Adipocyte (in vitro differentiated cells): ENCODE results near the gene CSF3.

Source experiments
- DNase-seq: peaks from one replicate; pipeline ENCODE4 v3.0.0-alpha.2; 2015; ENCODE audit warnings: low read depth
- H3K27me3 ChIP-seq: replicated peaks from 2 replicates; pipeline ENCODE4 v1.7.0; 2013; ENCODE audit warnings: mild to moderate bottlenecking, low read length, moderate library complexity; ENCODE audit not compliant: control insufficient read depth, insufficient read depth
- H3K36me3 ChIP-seq: 2 replicates; pipeline ENCODE4 v1.7.0; 2013; ENCODE audit warnings: low read length, mild to moderate bottlenecking, moderate library complexity; ENCODE audit not compliant: control insufficient read depth, insufficient read depth, severe bottlenecking
- H3K4me1 ChIP-seq: 2 replicates; pipeline ENCODE4 v1.7.0; 2013; ENCODE audit warnings: mild to moderate bottlenecking, low read length, moderate library complexity; ENCODE audit not compliant: control insufficient read depth, insufficient read depth
- H3K4me3 ChIP-seq: 2 replicates; pipeline ENCODE4 v1.7.0; 2013; ENCODE audit warnings: mild to moderate bottlenecking, low read length, moderate library complexity
- H3K9ac ChIP-seq: 2 replicates; pipeline ENCODE4 v1.7.0; 2013; ENCODE audit warnings: mild to moderate bottlenecking, low read length, moderate library complexity
- H3K9me3 ChIP-seq: 2 replicates; pipeline ENCODE4 v1.7.0; 2013; ENCODE audit warnings: mild to moderate bottlenecking, low read length, moderate library complexity; ENCODE audit not compliant: control insufficient read depth

CSF3 gene

GRCh38 chr17:40056379-40057015, 41.3 kb downstream of the CSF3 start:
- H3K9me3 ChIP-seq: no peaks in the 10 kb centered on the region
- H3K36me3 ChIP-seq: peaks cover 12% of the 10 kb centered on the region
- DNase-seq: no peak
- no peak overlapping the region for H3K9ac ChIP-seq
- no peak overlapping the region for H3K4me3 ChIP-seq
- no peaks in the 10 kb centered on the region for H3K27me3 ChIP-seq
- peaks cover 14% of the 10 kb centered on the region for H3K4me1 ChIP-seq

- H3K4me3 ChIP-seq: peak overlapping the region; percentile 58
- no peaks in the 10 kb centered on the region for H3K36me3 ChIP-seq
- H3K27me3 ChIP-seq: no peaks in the 10 kb centered on the region
- peaks cover 16% of the 10 kb centered on the region for H3K4me1 ChIP-seq
- H3K9me3 ChIP-seq: no peaks in the 10 kb centered on the region
- H3K9ac ChIP-seq: peak overlapping the region; percentile 54
- DNase-seq: peak; percentile 45
Observed at GRCh38 chr17:40058186-40058784, 43.0 kb downstream of the CSF3 start.

GRCh38 chr17:40058865-40059264, 43.6 kb downstream of the CSF3 start:
- peak overlapping the region; percentile 58 for H3K4me3 ChIP-seq
- H3K9ac ChIP-seq: peak overlapping the region; percentile 54
- no peaks in the 10 kb centered on the region for H3K27me3 ChIP-seq
- H3K36me3 ChIP-seq: no peaks in the 10 kb centered on the region
- H3K9me3 ChIP-seq: no peaks in the 10 kb centered on the region
- H3K4me1 ChIP-seq: peaks cover 14% of the 10 kb centered on the region
- no peak for DNase-seq

- H3K4me1 ChIP-seq: peaks cover 21% of the 10 kb centered on the region
- DNase-seq: no peak
- H3K9ac ChIP-seq: no peak overlapping the region
- no peaks in the 10 kb centered on the region for H3K27me3 ChIP-seq
- no peaks in the 10 kb centered on the region for H3K36me3 ChIP-seq
- no peak overlapping the region for H3K4me3 ChIP-seq
- H3K9me3 ChIP-seq: no peaks in the 10 kb centered on the region
Observed at GRCh38 chr17:40059729-40060475, 44.7 kb downstream of the CSF3 start.

- H3K4me1 ChIP-seq: peaks cover 30% of the 10 kb centered on the region
- no peak overlapping the region for H3K9ac ChIP-seq
- H3K4me3 ChIP-seq: no peak overlapping the region
- H3K27me3 ChIP-seq: no peaks in the 10 kb centered on the region
- DNase-seq: no peak
- no peaks in the 10 kb centered on the region for H3K36me3 ChIP-seq
- H3K9me3 ChIP-seq: no peaks in the 10 kb centered on the region
Observed at GRCh38 chr17:40060887-40061608, 45.8 kb downstream of the CSF3 start.

- H3K4me3 ChIP-seq: no peak overlapping the region
- no peak for DNase-seq
- no peaks in the 10 kb centered on the region for H3K36me3 ChIP-seq
- H3K9ac ChIP-seq: no peak overlapping the region
- no peaks in the 10 kb centered on the region for H3K9me3 ChIP-seq
- H3K27me3 ChIP-seq: no peaks in the 10 kb centered on the region
- peaks cover 31% of the 10 kb centered on the region for H3K4me1 ChIP-seq
Observed at GRCh38 chr17:40061609-40062038, 46.4 kb downstream of the CSF3 start.

GRCh38 chr17:40062329-40063186, 47.3 kb downstream of the CSF3 start, which contains the start of gene THRA:
TSS of gene THRA (plus strand) at chr17:40062965. CDS start at chr17:40074489, 11,524 bp downstream.
- H3K4me1 ChIP-seq: peaks cover 31% of the 10 kb centered on the region
- peak within 1 kb of the TSS; percentile 97 for H3K9ac ChIP-seq
- no peaks in the 10 kb centered on the region for H3K36me3 ChIP-seq
- no peaks in the 10 kb centered on the region for H3K27me3 ChIP-seq
- H3K9me3 ChIP-seq: no peaks in the 10 kb centered on the region
- peak; percentile 90 for DNase-seq
- peak within 1 kb of the TSS; percentile 95 for H3K4me3 ChIP-seq

GRCh38 chr17:40063187-40063771, 48.0 kb downstream of the CSF3 start:
- Histone ChIP-seq H3K27me3 (no peaks in the 10 kb centered on the region), H3K9ac (peak overlapping the region; percentile 97), H3K4me3 (peak overlapping the region; percentile 95), H3K36me3 (no peaks in the 10 kb centered on the region), H3K9me3 (no peaks in the 10 kb centered on the region), H3K4me1 (peaks cover 35% of the 10 kb centered on the region)
- peak; percentile 72 for DNase-seq

- Histone ChIP-seq H3K4me1 (peaks cover 38% of the 10 kb centered on the region), H3K9me3 (no peaks in the 10 kb centered on the region), H3K36me3 (no peaks in the 10 kb centered on the region), H3K9ac (peak overlapping the region; percentile 97), H3K27me3 (no peaks in the 10 kb centered on the region), H3K4me3 (peak overlapping the region; percentile 95)
- DNase-seq: no peak
Observed at GRCh38 chr17:40063901-40064531, 48.8 kb downstream of the CSF3 start.
